GM23248 (cell line): Measurements from ENCODE around the gene SCYL2. TPM values are rescaled to one million over a fixed set of nuclear protein-coding genes. Genes with fewer than 3 reads are reported as not detected.

Experiments
- DNase-seq: peaks from one replicate; pipeline ENCODE4 v3.0.0-alpha.2; 2015
- H2AFZ ChIP-seq: fragments of 200-600 bp; sonication (generic); 2 replicates; pipeline ENCODE4 v1.6.1; 2016; ENCODE audit warnings: antibody characterized with exemption
- H3F3A ChIP-seq: fragments of 200-600 bp; sonication (generic); 2 replicates; pipeline ENCODE4 v1.6.1; 2016; ENCODE audit warnings: mild to moderate bottlenecking, antibody characterized with exemption, mixed run types; ENCODE audit not compliant: insufficient read depth
- H3K27ac ChIP-seq: fragments of 200-600 bp; sonication (generic); 2 replicates; pipeline ENCODE4 v1.5.1; 2016; ENCODE audit warnings: mild to moderate bottlenecking
- H3K27me3 ChIP-seq: fragments of 200-600 bp; sonication (generic); replicated peaks from 2 replicates; pipeline ENCODE4 v1.6.1; 2016; ENCODE audit warnings: mild to moderate bottlenecking; ENCODE audit not compliant: insufficient read depth
- H3K36me3 ChIP-seq: fragments of 200-600 bp; sonication (generic); 2 replicates; pipeline ENCODE4 v1.6.1; 2016; ENCODE audit warnings: low read depth, mild to moderate bottlenecking
- H3K4me1 ChIP-seq: fragments of 200-600 bp; sonication (generic); 2 replicates; pipeline ENCODE4 v1.6.1; 2016; ENCODE audit warnings: mild to moderate bottlenecking; ENCODE audit not compliant: insufficient read depth
- H3K4me2 ChIP-seq: fragments of 200-600 bp; sonication (generic); one replicate; pipeline ENCODE4 v1.6.1; 2016; ENCODE audit warnings: mild to moderate bottlenecking; ENCODE audit not compliant: unreplicated experiment
- H3K4me3 ChIP-seq: fragments of 200-600 bp; sonication (generic); 2 replicates; pipeline ENCODE4 v1.5.1; 2016; ENCODE audit warnings: mild to moderate bottlenecking
- H3K79me2 ChIP-seq: fragments of 200-600 bp; sonication (generic); 2 replicates; pipeline ENCODE4 v1.6.1; 2016; ENCODE audit warnings: mild to moderate bottlenecking; ENCODE audit not compliant: insufficient read depth
- H3K9ac ChIP-seq: fragments of 200-600 bp; sonication (generic); 2 replicates; pipeline ENCODE4 v1.6.1; 2016; ENCODE audit warnings: mild to moderate bottlenecking
- H3K9me2 ChIP-seq: fragments of 200-600 bp; sonication (generic); 2 replicates; pipeline ENCODE4 v1.6.1; 2016; ENCODE audit warnings: mixed run types, mild to moderate bottlenecking, moderate library complexity; ENCODE audit not compliant: insufficient read depth
- H3K9me3 ChIP-seq: fragments of 200-600 bp; sonication (generic); one replicate; pipeline ENCODE4 v1.6.1; 2017; ENCODE audit warnings: low read depth
- H4K20me1 ChIP-seq: fragments of 200-600 bp; sonication (generic); 2 replicates; pipeline ENCODE4 v1.6.0; 2016; ENCODE audit not compliant: insufficient read depth
- EZH2 ChIP-seq: fragments of 200-600 bp; sonication (generic); IDR thresholded peaks from 2 replicates; pipeline ENCODE4 v1.6.1; 2018; ENCODE audit warnings: antibody characterized with exemption, mild to moderate bottlenecking; ENCODE audit not compliant: insufficient read depth, poor library complexity, severe bottlenecking
- EZH2phosphoT487 ChIP-seq: fragments of 200-600 bp; sonication (generic); IDR thresholded peaks from 2 replicates; pipeline ENCODE4 v1.6.1; 2018; ENCODE audit warnings: antibody characterized with exemption, moderate library complexity, mild to moderate bottlenecking, low read depth; ENCODE audit not compliant: insufficient read depth
- WGBS, 2 experiments: methylation state at CpG; one replicate each; pipeline ENCODE4 v1.1.6; 2015 to 2017; ENCODE audit warnings: low lambda C conversion rate in 2 of 2, low coverage in 1 of 2; ENCODE audit errors: missing lambda C conversion rate in 2 of 2; 5-methylcytosine and 5-hydroxymethylcytosine counted together
- in situ Hi-C: fragments of 300-500 bp; cut with MboI; formaldehyde crosslinking; loops from 2 replicates; pipeline ENCODE4 v1.15.0; 2020
- polyA plus RNA-seq: library from polyadenylated mRNA; unstranded; fragments of >200 nt; fragmentation: Nextera tagmentation; extraction: Ambion mirVana; gene quantifications from 2 replicates; pipeline ENCODE4 v1.2.1, GENCODE V29; 2016
- total RNA-seq: library from RNA; depleted of rRNA; stranded (reverse); fragments of >200 nt; shearing (Covaris generic); gene quantifications from 2 replicates; pipeline ENCODE4 v1.2.3, GENCODE V29; 2014

SCYL2 gene
- total and polyA plus RNA-seq, 2 experiments from 2014 or later = 28.3 to 45.0 TPM

GRCh38 chr12:100359248-100359647 lies 92.3 kb downstream of the SCYL2 start:
- Histone ChIP-seq H3K4me2 (no peak overlapping the region), H3K27ac (no peak overlapping the region), H3K79me2 (no peaks in the 10 kb centered on the region), H3K9ac (no peak overlapping the region), H3F3A (no peaks in the 10 kb centered on the region), H3K4me3 (no peak overlapping the region), H3K9me3 (no peaks in the 10 kb centered on the region), H3K36me3 (no peaks in the 10 kb centered on the region), H3K4me1 (0 out of 2 replicates have a peak, but pooled peaks cover 5% of the 10 kb centered on the region), H4K20me1 (no peaks in the 10 kb centered on the region), H3K9me2 (no peaks in the 10 kb centered on the region), H2AFZ (no peak overlapping the region), H3K27me3 (peaks cover 20% of the 10 kb centered on the region)
- no peak for DNase-seq
- in situ Hi-C loops = no loop called here
- TF ChIP-seq EZH2 (no peak), EZH2phosphoT487 (no peak)
- 64% methylated on average over 3 of the region's 3 CpGs for WGBS, 2 experiments

DNA sequence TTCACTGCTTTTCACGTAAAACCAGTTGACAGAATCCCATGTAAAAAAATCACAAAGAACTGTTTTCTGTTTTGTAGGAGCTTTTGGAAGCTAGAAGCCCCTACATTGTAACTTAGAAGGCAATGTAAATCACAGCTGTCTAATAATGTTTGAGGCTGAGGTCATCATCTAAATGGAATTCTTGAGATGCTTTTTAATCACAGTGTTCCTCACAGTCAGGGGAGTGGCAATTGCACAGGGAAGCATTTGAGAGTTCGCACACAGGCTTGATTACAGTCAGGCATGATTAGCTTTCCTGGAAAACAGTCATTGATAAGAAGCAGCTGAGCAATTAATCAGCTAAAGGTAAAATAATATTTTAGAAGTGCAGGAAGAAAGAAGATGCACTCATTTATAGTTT lies 92.8 kb downstream of the SCYL2 start:
- Histone ChIP-seq H2AFZ (no peak overlapping the region), H3K27ac (no peak overlapping the region), H3K27me3 (peaks cover 20% of the 10 kb centered on the region), H3K9ac (no peak overlapping the region), H3K9me3 (no peaks in the 10 kb centered on the region), H3F3A (no peaks in the 10 kb centered on the region), H4K20me1 (no peaks in the 10 kb centered on the region), H3K4me3 (no peak overlapping the region), H3K36me3 (no peaks in the 10 kb centered on the region), H3K4me1 (0 out of 2 replicates have a peak, but pooled peaks cover 5% of the 10 kb centered on the region), H3K4me2 (no peak overlapping the region), H3K79me2 (no peaks in the 10 kb centered on the region), H3K9me2 (no peaks in the 10 kb centered on the region)
- in situ Hi-C loops = no loop called here
- TF ChIP-seq EZH2 (no peak), EZH2phosphoT487 (no peak)
- 21 to 27% methylated on average over 2 of the region's 2 CpGs for WGBS, 2 experiments
- peak; percentile 23 for DNase-seq

- 0 out of 2 replicates have a peak, but pooled peaks cover 5% of the 10 kb centered on the region for H3K4me1 ChIP-seq
- DNase-seq = no peak
- no peak overlapping the region for H2AFZ ChIP-seq
- H3K9ac ChIP-seq = no peak overlapping the region
- no peaks in the 10 kb centered on the region for H3K79me2 ChIP-seq
- H3K9me3 ChIP-seq = no peaks in the 10 kb centered on the region
- no peak overlapping the region for H3K4me2 ChIP-seq
- peaks cover 20% of the 10 kb centered on the region for H3K27me3 ChIP-seq
- no peaks in the 10 kb centered on the region for H4K20me1 ChIP-seq
- no peaks in the 10 kb centered on the region for H3K9me2 ChIP-seq
- no peak overlapping the region for H3K4me3 ChIP-seq
- H3K27ac ChIP-seq = no peak overlapping the region
- no peaks in the 10 kb centered on the region for H3K36me3 ChIP-seq
- in situ Hi-C loops = no loop called here
- H3F3A ChIP-seq = no peaks in the 10 kb centered on the region
- TF ChIP-seq EZH2 = no peak
- TF ChIP-seq EZH2phosphoT487 = no peak
Measured at GRCh38 chr12:100360450-100360849, 93.5 kb downstream of the SCYL2 start.

DNA sequence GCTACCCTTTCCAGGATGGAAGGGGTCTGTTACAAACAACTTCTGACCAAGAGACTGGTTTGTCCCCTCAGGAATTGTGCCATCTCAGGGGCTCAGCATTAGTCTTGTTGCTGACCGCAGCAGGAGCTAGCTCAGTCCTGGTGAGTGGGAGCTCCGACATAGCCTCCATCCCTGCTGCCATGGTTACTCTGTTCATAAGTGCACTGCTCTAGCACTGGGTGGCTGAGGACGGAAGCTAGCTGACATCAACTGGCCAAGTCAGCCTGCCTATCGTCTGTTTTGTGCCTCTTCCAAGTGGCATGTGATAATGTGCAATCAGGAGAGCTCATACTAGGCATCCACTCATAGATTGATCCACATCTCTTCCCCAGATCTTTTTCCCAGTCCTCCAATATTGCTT lies 97.3 kb downstream of the SCYL2 start:
- no peak overlapping the region for H3K9ac ChIP-seq
- in situ Hi-C loops = no loop called here
- H3K27me3 ChIP-seq = no peaks in the 10 kb centered on the region; the same call in 1 of the 2 replicates
- H3K9me2 ChIP-seq = no peaks in the 10 kb centered on the region
- H3K27ac ChIP-seq = no peak overlapping the region
- no peaks in the 10 kb centered on the region for H3K36me3 ChIP-seq
- H4K20me1 ChIP-seq = no peaks in the 10 kb centered on the region
- H3K79me2 ChIP-seq = no peaks in the 10 kb centered on the region
- H3K4me3 ChIP-seq = no peak overlapping the region
- no peaks in the 10 kb centered on the region for H3K9me3 ChIP-seq
- H3F3A ChIP-seq = no peaks in the 10 kb centered on the region
- 0 out of 2 replicates have a peak, but pooled peaks cover 5% of the 10 kb centered on the region for H3K4me1 ChIP-seq
- 49 to 52% methylated on average over 4 of the region's 4 CpGs for WGBS, 2 experiments
- no peak for DNase-seq
- TF ChIP-seq EZH2 (no peak), EZH2phosphoT487 (no peak)
- H3K4me2 ChIP-seq = no peak overlapping the region
- no peak overlapping the region for H2AFZ ChIP-seq

- TF ChIP-seq EZH2phosphoT487 = no peak
- TF ChIP-seq EZH2 = no peak
- no peak overlapping the region for H3K4me2 ChIP-seq
- WGBS, 2 experiments = 2 to 3% methylated on average over 2 of the region's 2 CpGs
- no peaks in the 10 kb centered on the region for H3K4me1 ChIP-seq
- no peaks in the 10 kb centered on the region for H3K9me2 ChIP-seq
- H3K27me3 ChIP-seq = no peaks in the 10 kb centered on the region; the same call in 1 of the 2 replicates
- H2AFZ ChIP-seq = no peak overlapping the region
- in situ Hi-C loops = no loop called here
- DNase-seq = no peak
- H3F3A ChIP-seq = no peaks in the 10 kb centered on the region
- H4K20me1 ChIP-seq = no peaks in the 10 kb centered on the region
- H3K4me3 ChIP-seq = no peak overlapping the region
- H3K36me3 ChIP-seq = no peaks in the 10 kb centered on the region
- no peaks in the 10 kb centered on the region for H3K79me2 ChIP-seq
- H3K9ac ChIP-seq = no peak overlapping the region
- H3K27ac ChIP-seq = no peak overlapping the region
- H3K9me3 ChIP-seq = no peaks in the 10 kb centered on the region
Measured at GRCh38 chr12:100365411-100365810, 98.4 kb downstream of the SCYL2 start.
